ENCODE data around the gene NPTN.
"Not testable (repeated sequence)": the region's sequence is repeated elsewhere in the genome, so short reads cannot be mapped to it uniquely, and the experiment has no call there.

Gene NPTN

DNA sequence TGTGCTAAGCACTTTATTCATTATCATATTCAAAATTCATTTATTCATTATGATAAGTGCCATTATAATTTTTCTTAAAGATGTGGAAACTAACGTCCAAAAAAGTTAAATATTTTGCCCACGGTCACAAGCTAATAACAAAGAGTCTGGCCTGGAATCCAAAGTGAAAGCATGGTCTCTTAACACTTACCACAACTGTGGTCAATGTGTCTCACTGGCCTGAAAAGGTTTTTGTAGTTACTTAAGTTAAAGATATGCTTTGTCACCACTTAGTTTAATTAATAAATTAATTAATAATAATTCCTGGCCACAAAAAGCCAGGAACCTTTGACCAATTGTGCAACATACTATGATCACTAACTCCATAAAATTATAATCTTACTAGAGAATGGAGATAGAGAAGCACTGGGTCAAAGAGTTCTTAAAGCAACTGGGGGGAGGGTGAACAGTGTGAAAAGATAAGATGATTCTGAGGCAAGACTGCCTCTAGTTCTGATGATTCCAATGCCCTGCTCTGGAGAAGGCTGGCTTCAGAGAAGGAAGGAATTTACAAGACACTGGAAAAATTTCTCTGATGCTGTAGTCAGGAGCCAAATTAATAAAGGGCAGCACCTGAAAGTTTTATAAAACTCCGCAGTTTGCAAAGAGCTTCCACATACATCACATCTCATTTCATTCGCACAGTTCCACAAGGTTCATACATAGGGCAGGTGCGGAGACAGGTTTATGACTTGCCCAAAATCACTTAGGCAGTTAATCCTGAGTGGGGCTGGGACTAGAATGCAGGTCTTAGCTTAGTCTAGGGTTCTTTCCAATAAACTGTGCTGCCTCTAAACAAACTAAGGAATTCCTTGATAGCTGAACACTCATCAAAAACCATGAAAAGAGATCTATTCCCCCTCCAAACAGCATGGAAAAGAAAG is 32.5 kb downstream of the NPTN start:
- no peak for DNase-seq

DNA sequence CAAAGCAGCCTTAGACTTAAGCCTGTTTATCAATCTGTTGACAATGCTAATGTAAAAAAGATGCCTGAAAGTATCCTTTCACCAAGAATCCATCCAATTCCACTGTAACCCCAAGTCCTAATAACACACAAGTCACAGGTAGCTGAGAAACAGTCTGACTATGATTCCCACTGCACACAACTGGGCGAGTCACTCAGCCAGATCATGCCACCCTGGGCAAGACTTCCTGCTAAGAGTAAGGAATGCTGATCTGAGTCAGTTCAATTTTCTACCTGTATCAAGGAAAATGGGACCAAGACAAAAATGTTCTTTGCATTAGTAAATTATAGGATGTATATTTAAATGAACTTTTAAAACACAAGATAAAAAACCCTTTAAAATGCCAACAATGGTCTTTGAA is 33.3 kb downstream of the NPTN start:
- no peak for DNase-seq

DNA sequence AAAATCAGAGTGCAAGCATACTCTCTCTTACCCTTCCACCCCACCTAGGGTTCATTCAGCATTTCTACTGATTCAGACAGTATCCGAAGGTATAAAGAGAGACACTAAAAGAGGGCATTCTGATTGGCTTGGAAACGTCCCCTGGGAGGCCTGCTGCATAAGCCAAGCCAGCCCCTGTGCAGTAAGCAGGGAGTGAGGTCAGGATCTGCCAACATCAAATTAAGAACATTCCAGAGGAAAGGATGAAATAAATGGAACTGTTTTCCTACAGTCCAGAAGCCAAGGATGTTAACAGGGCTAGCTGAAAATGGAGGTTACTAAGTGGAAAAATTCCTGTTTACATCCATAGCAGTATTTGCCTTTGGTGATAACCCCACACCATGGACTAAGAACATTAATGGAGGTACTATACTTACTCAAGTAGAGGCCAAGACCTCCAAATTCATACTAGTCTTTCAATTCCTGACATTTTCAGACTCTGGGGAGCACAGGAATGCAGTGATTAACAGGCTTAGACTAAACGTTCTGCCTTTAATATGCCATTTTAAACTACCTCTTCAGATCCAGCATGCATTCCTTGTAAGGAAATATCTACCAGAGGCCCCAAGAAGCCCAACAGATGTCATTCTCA is 34.5 kb downstream of the NPTN start:
- DNase-seq: no peak

DNA sequence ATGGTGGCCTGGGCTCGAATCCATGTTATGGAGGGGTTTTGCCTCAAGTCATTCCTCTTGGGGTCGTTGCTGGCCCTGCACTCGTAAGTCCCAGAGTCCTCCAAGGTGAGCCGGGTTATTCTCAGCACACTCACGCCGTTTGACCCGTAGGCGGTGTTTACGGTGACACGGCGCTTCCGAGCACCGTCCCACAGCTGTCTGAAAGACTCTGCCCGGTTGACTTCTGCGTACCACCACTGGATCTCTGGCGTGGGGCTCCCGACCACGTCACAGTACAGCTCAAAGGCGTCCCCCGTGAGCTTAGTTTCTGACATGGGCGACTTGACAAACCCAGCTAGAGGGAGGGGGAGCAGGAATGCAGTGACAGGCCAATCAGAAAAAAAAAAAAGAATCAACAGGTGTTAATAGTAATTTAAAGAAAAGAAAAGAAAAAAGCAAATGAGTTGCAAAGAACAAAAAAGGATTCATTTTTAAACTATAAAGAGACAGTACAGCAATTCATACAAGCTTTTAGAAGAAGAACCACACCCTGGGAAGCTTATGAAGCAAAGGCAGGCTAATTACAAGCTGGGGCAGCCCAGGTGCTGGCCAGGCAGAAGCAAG is 36.1 kb downstream of the NPTN start:
- no peak for DNase-seq

DNA sequence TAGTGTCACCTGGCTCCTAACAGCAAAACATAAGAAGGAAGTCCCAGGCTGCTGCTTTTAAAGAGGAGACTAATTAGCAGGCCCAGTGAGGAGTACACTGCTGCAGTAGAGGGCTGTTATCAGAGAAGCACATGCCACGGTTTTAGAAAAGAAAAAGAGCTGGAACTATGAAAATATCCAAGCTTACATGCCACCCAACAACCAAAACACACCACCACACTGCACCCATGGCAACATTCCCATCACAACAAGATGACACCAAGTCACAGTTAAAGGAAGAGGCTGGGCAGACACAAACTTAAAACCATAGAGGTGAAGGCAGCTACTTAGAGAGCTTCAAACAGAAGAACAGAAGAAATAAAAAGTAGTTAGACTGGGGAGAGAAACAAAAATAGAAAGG is 37.0 kb downstream of the NPTN start:
- DNase-seq: no peak

DNA sequence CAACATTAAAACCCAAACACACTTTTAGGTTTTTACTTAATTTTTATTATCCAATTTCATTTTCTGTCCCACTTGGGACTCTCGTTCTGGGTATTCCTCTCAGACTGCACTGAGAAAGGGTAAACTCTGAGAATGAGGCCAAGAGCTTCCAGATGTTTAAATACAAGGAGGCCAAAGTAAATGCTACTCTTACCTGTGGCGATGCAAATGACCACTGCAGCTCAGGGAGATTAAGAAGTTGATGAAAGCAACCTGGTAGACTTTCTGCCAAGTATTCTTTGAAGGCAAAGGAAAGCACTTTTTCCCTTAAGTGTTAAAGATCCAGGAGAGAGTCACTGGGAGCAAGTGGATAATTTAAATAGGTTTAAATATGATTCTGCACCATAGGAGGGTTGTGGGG is 39.1 kb downstream of the NPTN start:
- DNase-seq: no peak

DNA sequence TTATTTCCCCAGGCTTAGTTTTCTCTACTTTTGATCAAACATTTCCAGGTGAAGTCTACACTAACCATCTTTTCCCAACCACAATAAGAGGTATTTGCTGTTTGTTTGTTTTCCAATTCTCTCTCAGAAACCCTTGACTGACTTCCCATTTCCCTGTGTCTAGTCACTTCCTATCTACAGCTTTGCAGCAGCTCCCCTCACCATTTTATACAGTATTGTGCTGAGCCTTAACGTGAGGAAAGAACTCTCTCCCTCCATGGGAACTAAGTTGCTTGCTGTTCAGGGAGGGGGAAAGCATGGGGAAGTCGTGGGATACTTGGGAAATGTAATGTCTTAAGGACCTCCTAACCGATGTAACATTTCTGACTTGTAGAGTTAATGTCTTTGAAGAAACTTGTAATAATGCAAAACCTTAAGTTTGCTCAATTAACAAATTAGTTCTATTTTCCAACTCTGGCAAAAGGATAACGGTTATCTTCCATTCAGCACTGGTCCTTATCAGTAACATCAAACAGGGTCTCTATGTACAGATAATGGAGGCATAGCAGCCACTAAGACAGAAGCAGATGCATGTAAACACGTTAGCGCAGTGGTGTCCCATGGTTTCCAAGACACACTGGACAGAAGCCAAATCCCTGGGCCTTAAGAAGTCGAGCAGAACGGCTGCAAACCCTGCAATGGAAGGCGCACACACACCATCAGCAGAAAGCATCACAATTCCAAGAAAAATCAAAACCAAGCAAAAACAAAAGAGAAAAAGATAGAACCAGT is 39.7 kb downstream of the NPTN start:
- no peak for DNase-seq

DNA sequence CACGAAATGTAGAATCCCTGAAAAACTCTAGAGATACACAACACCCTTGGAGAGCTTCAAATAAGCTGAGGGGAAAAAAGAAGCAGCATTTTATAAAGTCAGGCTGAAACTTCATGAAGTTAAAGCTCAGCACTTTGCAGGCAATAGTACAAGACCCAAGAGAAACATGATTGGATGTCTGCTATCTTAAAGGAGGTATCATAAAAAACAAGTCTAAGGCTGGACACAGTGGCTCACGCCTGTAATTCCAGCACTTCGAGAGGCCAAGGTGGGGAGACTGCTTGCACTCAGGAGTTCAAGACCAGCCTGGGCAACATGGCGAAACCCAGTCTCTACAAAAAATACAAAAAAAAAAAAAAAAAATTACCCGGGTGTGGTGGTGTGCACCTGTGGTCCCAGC is 42.9 kb downstream of the NPTN start:
- DNase-seq: no peak

DNA sequence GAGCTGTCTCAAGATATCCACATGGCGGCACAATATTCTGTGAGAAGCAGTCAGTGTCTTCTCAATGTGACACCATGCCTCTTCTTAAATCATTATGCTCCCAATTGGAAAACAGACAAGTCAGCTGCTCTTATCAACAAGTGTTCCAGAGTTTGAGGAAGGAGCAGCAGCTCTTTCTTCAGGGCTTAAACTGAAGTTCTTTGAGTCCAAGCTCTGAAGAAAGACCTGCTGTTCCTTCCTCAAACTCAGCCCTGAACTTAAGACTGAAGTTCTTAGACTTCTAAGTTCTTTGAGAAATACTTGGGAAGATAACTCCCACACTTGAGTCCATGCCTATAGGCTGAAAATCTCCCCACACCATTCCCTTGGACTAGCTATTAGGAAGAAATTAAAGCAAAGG is 43.4 kb downstream of the NPTN start:
- DNase-seq: no peak

DNA sequence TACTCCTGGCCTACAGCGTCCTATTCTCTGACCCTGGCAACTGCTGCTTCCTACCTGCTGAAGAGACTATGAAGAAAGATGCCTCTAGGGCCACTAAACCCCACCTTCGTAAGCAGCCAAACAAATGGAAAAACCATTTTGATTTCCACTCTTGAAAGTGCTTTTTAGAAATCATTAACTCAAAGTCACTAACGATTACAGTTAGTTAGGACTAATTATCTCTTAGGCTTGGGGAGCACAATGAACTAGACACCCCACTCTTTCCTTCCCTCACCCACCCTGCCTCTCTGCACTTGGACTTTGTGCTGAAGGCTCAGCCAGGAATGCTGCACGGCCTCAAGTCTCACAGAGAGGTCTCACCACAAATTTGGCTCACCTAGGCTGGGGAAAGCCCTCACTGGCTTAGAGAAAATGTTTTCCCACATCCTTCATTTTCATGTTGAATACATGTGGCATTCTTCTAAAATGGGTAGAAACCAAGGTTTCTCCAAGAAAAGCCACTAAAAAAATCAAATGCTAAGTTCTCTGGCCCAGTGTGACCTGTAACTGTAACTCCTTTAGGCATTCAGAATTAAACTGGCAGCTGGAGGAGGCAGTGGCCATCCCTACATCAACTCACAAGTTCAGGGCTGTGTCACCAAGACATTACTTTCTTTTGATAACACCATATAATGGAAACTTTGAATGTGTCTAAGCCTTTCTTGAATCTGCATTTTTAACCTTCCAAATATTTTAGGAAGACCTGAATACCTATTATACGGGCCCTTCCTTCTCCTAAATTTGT is 47.1 kb downstream of the NPTN start:
- DNase-seq: no peak

DNA sequence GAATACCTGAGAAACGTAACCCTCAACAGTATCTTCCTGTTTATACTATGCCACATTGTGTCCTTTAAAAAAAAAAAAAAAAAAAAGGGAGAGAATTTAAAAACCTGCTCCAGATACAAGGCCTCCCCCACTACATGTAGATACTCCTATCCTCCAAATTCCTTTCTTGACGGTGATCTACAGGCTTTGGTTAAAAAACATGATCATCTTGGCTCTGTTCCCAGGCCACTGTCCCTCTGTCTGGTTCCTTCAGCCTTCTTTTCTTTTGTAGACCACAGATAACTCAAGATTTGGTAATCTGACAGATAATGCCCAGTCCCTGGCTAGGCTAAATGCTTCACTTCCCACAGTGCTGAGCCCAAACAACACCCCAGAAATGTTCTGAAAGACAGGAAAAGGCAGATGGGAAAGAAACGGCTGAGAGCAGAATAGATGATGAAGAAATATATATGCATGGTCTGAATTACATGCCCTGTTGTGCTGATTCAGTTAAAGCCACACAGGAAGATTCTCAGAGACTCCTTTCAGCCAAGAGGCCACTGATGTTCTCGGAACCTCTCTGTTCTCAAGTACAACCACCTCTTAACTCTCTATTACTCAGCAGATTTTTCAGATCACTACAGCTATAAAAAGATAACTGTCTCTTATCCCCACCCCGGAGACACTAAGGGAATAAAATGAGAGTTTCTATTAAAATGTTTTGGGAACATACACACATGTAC is 48.3 kb downstream of the NPTN start:
- no peak for DNase-seq

DNA sequence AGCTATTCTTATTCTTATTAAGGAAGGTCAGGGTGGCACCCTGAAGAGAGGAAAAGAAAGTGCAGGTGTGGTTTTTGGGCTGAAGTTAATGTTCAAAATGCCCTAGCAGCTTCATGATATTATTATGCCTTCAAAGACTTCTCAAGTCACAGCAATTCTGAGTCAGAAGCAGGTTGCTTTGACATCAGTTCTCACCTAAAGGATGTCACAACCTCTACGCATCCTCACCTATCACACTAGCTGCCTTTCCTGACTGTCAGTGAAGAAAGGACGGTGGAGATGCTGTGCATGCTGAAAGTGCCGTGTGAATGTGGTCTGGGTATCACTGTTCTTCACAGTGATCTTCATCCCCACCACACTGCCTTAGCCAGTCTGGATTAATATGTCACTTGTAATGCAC is 49.6 kb downstream of the NPTN start:
- DNase-seq: no peak

DNA sequence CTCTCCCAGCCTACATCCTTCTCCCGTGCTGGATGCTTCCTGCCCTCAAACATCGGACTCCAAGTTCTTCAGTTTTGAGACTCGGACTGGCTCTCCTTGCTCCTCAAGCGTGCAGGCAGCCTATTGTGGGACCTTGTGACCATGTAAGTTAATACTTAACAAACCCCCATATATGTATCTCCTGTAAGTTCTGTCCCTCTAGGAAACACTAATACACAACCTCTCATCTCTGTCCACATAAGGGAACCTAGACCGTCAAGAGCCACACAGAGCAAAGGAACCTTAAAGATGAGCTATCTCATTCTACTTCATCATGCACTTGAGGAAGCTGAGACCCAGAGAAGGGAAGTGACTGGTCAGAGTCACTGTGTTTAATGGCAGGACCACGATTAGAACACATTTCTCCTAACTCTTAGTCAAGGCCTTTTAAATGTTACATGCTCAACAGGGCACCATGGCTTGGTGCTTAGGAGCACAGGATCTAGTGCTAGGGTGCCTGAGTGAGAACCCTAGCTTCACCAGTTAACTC is 50.3 kb downstream of the NPTN start:
- DNase-seq: no peak

DNA sequence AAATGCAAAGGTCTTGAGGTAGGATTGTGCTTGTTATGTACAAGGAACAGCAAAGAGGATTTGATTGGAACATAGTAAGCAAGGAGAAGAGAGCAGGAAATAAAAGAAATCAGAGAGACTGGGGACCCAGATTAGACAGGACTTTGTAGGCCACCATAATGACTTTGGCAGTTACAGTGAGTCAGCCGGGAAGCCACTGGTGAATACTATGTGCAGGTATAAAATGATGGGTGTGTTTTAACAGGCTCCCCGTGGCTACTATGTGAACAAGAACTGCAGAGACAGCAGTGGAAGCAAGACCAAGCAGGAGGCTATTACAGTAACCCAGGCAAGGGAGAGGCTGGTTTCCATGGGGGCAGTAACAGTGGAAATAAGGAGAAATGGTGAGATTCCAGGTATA is 55.2 kb downstream of the NPTN start:
- DNase-seq: no peak

DNA sequence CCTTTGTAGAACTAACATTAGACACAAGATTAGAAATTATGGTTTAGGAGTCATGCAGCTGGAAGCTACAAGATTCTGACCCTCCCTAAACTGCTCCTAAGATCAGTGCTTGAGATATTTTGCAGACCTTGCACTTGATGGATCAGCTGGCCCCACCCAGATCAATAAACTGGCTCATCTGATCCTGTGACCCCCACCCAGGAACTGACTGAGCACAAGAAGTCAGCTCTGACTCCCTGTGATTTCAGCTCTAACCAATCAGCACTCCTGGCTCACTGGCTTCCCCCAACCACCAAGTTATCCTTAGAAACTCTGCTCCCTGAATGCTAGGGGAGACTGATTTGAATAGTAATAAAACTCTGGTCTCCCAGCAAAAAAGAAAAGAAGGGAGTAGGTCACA is 55.6 kb downstream of the NPTN start:
- DNase-seq: not testable (repeated sequence)

DNA sequence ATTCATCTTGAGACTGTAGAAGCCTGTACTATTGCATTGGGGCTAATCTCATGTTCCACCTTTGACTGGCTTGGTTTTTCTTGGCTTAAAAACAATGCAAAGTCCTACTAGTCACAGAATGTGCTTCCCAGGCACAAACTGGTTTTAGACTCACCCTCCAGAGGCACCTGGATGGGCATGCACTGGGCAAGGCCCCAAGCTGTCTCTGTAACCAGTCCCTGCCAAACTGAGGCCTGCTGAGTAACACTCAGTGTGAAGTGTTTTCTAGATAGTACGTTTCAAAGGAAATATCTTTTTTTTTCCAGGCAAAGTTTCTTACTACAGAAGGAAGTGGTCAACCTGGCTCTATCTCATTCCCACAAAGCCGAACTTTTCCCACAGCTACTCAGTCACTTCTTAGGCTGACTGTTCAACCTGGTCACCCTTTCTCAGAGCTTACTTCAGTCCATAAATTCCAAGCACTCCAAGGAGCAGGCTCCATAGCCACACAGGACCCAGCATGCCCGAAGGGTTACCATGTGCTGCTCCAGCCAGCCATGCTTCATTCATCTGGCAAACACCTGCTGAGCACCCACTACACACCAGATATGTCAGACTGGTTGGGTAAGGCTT is 57.4 kb downstream of the NPTN start:
- DNase-seq: no peak

DNA sequence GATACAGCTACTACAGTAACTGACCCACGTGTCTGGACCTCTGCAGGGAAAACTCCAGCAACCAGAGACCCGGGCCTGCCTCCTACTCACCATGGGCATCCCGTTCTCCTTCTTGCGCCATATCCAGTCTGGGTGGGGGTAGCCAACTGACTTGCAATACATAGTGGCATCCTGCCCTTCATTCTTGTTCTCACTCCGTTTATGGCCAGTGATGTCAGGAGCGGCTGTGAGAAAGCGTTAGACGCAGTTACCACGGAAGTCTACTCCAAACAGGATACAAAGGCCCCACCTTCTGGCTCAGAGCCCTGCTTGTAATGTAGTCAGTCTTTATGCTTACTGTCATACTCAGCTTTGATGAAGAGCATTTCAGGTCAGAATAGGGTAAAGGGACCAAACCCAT is 59.6 kb downstream of the NPTN start:
- DNase-seq: no peak

DNA sequence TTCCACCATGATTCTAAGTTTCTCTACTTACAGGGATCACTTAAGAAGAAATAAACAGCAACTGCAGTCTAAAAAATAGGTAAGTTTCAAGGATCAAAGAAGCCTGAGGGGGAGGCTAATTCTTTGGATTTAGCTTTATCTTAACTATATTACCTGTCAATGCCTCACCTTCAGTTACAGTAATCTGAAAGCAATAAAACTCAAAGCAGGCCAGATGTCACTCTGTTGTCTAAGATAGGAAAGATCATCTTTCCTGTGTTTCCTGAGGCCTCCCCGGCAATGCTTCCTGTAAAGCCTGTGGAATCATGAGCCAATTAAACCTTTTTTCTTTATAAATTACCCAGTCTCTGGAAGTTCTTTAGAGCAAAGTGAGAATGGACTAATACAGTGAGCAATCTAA is 60.2 kb downstream of the NPTN start:
- no peak for DNase-seq

DNA sequence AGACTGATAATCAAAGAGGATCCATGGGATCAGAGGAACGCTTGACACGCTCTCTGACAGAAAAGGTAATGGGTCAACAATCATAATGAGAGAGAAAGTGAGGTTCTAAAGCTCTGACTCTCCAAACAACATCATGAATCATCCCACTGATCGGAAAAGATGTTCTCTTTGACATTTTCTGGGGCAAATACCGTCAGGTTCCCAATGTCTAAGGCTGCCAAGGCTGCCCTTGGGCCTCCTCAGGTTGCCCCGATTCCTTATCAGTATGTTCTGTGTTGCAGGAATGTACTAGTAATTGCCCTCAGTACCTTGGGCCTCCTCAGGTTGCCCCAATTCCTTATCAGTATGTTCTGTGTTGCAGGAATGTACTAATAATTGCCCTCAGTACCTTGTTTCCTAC is 60.9 kb downstream of the NPTN start:
- no peak for DNase-seq

DNA sequence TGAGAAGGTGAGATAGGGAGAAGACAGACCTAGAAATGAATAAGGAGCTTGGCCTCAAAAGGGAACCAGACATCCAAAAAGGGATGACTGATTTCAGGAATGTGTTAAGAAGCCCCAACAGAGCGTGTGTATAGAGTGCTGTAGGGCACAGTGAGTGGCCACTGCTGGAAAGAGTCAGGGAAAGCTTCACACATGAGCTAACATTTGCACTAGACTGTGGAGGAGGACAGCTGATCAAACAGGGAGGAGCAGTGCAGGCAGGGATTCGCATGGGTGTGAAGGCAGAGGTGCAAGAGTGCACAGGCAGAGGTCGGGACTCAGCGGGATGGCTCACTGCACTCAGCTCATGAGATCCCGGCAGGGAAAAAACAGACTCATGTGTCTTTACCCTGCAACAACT is 61.8 kb downstream of the NPTN start:
- DNase-seq: no peak

DNA sequence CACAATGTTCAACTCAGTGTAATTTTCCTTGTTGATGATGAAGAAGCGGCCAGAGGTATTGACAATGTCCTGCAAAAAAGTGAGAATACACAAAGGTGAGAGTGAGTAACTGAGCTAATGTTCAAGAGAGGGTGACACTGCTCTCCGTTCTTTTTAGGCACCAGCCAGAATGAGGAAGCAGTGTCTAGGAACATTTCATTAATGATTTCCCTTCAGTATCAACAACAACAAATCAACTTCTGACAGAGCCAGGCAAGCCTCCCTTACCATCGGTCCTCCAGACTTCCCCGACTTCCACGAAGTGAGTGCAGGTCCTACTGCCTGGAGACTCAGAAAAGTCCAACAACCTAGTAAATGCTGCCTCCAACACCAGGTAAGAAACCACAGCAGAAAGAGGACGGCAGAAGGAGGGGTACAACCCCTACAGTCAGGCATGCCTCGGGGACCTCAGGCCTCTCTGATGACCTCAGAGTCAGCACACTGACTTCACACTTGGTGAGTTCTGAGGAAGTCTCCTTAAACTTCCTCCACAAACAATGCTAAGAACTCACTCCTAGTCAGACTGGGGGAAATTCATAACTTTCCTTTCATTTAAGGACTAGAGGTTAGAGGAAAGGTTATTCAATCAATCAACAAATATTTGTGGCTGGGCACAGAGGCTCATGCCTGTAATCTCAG is 62.7 kb downstream of the NPTN start:
- DNase-seq: no peak

All from activated CD4-positive, alpha-beta T cell treated with anti-CD3 and anti-CD28 coated beads for 48 hours (primary cell).